NCI-H187 (cell line): ENCODE results near the gene SYNGR3.
A peak's percentile ranks its signal among the peaks of the same experiment; 100 is the strongest.
"Not testable (repeated sequence)": the region's sequence is repeated elsewhere in the genome, so short reads cannot be mapped to it uniquely, and the experiment has no call there.

Source experiments
- DNase-seq, 2 experiments: peaks; one replicate each; lab custom pipeline; 2025; lab: John Stamatoyannopoulos, UW

Gene SYNGR3, protein sequence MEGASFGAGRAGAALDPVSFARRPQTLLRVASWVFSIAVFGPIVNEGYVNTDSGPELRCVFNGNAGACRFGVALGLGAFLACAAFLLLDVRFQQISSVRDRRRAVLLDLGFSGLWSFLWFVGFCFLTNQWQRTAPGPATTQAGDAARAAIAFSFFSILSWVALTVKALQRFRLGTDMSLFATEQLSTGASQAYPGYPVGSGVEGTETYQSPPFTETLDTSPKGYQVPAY

DNA sequence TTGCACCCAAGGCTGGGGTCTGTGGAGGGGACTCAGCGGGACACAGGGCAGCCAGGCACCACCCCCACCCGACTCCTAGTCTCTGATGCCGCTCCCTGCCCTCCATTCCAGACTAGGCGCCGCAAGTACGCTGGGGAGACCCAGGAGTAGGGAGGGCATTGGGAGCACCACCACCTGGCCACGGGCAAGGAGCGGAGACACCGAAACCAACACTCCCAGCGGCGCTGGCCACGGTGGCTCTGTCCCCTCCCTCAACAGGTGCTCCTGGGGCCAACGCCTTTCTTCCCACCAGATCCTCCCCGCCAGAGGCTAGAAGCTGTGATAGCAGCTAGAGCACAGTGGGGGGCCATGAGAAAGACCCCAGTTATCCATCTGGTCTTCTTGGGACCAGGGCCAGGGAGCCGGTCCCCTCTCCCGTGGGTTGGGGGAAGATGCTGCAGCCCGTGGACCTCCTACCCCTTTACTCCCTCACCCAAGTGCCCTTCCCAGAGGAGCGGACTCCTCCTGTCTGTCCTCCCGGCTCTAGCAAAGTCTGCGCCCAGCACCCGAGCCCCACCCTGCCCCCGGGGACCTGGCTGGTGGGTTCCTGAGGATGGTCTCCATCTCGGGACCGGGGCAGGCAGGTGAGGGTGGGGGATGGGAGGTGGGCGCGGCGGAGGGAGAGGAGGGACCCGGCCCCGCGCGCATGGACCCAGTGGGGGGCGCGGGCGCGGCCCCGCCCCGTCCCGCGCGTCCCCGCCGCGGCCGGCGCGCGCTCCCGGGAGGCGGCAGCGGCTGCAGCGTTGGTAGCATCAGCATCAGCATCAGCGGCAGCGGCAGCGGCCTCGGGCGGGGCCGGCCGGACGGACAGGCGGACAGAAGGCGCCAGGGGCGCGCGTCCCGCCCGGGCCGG lies at the start of gene SYNGR3:
Gene SYNGR3, plus strand, starts transcription at position 762 of the 892 bp plus-strand sequence. CDS start 133 bp downstream, outside the sequence.
- peak; percentile 55 to 71 for DNase-seq

DNA sequence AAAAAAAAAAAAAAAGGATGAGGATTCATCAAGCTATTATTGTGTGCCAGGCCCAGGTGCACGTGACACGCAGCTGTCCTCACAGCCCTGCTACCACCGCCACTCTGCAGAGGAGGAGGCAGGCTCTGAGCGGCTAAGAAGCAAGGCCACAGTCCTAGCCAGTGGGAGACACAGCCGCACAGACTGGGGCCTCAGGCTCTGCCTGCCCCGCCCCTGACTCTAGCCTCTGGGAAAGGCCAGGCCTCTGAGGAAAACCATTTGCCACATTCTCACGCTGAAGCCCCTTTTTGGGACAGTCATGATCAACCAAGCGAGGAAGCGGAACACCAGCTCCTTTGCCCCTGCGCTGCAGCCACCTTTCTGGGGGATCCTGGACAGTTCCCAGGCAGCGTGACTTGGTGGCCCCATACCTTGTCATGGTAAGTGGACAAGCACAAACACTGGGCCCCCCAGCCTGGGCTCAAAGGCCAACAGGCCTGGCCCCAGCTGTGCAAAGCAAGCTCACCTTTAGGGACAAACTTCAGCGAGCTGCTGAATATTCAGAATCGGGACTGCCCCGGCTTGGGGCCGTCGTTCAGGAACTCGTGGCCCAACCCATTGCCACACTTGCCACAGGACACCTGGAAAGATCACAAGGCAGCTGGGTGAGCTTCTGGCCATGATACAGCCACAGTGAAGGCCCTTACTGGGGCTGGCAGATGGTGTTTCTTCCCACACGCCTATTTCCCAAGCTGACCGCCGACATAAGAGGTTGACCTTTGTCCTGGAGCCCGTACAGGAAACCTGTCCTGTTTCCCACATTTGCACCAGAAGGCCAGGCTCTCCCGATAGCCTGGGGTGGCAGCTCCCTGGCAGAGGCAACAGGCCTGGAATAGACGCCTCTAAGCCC lies 49.3 kb upstream of the SYNGR3 start:
- no peak for DNase-seq

DNA sequence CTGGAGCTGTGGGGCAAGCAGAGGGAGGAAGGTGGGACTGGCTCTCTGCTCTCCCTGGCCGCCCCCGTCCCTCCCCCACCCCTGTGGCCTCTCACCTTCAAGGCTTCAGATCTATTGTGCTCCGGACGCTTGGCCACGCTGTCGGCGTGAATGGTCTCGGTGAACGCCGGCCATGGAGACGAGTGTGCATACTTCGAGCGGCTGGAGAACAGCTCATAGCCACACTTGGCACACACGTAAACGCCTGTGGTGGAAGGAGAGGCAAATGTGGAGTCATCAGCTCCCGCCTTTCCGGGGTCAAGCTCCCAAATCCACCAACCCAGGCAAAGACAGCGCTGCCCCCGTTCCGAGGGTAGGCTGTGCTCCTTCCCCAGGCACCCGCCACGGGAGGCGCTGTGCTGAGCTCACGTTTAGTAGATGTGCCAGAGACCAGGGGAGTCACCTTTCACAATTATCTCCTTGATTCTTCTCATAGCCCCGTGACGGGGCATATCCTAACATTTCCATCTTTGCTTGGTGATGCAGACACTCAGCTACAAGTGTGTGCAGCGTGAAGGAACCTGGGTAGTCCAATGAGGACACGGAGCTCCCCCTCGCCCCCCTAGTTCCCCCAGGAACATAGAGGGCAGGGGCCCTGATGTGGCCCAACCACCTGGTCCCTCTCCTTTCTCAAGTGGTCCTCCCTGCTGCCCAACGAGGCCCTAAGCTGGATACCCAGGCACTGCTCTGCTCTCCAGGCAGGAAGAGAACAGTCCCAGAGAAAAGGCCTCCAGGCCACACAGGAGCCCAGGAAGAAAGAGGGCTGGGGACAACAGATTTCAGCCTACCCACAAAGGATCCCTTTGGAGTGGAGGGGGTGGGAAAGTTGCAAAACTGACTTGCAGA lies 48.4 kb upstream of the SYNGR3 start:
- DNase-seq, result no peak

DNA sequence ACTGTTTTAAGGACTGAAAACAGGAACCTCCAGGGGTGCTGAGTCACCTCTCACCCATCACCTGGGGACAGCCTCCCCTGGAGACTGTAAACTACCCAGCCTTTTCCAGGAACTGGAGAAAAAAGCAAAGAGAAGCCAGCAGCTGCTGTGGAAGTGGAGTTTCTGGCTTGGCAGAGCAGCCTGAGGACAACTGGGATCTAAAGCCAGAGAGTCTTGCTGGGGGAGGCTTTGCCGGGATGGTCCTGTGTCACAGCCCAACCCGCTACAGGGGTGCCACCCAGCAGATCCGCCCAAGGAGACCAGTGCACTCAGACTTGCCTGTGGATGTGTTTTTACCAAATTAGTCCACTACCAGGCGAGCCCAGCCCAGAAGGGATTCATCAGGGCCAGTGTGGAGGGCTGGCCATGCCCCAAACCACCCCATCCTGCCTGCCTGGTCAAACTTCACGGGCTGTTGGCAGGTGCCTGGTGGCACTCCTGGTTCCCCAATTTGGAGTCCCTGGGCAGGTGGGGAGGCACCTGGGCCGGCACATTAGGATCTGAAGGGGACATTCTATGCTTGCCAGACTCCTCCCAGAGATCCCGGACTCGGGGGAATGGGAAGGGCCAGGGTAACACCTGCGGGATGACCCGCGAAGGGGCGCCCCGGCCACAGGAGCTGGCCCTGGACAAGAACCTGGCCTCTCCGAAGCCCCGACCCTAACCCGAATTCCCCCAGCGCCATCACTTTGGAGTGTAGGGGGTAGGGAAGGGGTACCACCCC lies 47.5 kb upstream of the SYNGR3 start:
- no peak for DNase-seq

DNA sequence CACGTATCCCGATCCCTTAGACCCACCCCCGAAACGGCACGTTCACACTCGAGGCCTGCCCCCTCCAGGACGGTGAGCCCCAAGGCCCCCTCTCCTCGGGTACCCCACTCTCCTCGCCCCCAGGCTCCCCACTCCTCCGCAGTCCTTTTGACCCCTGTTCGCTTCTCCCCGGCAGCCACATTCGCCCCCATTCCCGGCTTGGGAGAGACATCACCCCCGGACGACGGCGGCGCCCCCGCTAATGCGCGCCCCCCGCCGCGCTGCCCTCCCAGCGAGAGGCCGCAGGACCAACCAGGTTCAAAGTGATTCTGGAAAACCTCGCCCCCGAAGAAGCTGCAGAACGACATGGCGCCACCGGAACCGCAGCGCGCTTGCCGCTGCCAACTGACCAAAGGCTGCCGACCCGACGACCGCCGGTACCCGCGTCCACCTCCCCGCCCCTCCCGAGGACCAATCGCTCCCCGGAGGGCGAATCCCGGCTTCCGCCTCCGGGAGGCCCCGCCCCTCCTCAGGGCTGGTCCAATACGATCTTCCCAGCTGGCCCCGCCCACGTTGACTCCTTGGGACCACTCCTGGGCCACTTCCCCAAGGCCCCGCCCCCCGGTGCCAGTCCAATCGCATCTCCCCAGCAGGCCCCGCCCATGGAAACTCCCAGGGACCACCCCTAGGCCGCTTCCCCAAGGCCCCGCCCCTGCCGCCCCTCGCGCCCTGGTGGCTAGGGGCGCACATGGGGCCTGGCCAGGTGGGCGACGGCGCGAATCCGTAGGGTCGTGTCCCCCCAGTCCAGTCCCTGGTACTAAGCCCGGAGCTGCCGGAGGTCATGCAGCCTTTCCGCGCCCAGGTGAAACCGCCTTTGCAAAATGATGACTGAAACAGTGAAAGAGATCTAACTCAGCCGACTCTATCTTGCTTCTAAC lies 46.7 kb upstream of the SYNGR3 start, which contains the start of gene MSRB1:
Gene MSRB1, minus strand, starts transcription at position 390 of the 917 bp plus-strand sequence. Its CDS starts 43 bp downstream, at position 347.
- DNase-seq, result peak; percentile 99 to 100

DNA sequence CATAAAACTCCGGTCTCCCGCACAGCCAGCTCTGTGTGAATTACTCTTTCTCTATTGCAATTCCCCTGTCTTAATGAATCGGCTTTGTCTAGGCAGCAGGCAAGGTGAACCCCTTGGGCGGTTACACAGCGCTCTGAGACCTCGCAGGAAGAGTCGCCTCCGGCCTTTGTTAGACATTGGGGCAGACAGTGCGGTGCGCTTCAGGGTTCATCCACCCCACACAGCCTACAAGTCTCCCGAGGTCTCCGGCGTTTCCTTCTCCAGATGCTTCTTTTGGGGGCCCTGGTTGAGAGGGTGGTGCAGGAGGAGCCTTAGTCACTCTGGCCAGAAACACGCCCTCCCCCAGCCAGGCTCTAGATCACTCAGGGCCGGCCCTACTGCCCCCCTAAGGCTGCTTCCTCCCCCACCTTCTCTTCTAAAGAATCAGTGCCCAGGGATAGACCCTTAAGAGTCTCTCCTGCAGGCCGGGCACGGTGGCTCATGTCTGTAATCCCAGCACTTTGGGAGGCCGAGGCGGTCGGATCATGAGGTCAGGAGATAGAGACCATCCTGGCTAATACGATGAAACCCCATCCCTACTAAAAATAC lies 45.1 kb upstream of the SYNGR3 start:
- DNase-seq, result no peak

DNA sequence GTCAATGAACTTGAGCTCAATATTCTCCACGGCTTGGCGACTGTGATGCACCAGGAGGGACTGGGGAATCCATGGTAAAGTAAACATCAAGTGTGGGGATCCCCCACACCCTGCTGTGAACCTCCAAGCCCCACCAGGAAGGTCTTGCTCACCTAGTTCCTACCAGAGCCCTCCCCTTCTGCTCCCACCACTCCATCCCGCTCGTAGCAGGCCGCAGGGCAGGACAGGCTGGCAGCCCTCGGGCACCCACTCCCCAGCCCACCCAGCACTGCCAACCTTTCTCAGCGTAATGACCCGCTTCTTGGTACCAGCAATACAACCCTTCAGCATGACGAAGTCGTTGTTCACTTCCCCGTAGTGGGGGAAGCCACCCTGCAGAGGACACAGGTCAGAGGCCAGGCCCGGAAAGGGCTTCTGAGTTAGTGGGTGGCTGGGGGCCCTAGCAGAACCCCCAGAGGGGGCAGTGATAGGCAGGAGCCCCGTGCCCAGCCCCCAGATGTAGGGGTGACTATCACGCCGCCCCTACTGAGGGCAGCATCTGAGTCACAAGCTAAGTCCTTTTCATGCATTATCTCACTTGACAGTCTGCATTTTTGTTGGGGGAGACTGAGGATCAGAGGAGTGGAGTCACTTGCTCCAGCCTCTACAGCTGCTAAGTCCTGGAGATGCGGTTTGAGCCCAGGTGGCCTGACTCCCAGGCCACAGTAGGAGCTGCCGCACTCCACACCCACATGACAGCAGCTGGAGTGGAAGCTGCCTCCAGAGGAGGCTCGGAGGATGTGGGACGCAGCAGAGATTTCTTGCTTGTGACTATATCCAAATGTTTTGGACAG lies 44.0 kb upstream of the SYNGR3 start:
- DNase-seq, result no peak

DNA sequence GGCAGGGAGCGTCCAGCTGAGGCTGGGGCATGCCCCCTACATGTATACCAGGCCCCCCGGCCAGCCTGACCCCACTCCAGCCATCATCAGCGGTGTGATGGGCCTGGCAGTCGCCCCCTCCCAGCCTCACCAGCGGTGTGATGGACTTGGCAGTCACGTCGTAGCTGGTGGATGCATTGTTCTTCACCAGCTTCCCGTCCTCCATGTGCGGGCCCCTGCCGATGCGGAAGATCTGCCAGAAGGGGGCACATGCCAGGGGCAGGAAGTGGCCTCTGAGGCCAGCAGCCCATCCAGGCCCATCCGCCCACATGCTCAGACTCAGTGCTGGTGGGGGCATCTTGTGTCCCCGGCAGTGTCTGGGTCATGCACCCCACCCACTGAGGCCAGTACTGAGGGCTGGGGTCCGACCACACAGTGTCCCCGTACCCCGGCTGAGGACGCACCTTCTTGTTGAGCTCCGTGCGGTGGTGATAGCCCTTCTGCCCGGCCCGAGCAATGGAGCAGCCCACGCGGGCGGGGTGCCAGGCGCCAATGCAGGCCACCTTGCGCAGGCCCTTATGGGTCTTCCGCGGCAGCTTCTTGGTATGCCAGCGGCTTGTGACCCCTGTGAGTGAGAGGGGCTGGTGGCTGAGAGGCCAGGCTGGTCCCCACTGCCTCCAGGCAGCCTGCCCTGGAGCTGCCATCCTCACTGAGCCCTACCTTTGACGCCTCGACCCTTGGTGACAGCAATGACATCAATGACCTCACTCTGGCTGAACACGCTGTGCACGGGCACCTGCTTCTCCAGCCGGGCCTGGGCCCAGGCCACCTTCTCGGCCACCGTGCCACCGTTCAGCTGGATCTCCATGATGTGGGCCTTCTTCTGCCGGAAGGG lies 43.0 kb upstream of the SYNGR3 start:
- no peak for DNase-seq

DNA sequence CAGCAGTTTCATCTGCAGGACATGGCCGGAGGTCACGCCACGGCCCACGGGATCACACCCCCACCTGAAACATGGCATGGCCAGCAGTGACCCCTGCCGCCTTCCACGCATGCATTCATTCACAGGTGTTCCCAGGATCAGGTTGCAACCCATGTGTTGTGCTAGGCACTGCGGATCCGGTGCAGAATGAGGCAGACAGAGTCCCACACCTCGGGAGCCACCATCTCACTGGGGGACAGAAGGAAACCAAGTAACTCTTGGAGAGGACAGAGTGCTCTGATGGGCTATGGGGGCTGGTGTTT lies 42.5 kb upstream of the SYNGR3 start:
- no peak for DNase-seq

DNA sequence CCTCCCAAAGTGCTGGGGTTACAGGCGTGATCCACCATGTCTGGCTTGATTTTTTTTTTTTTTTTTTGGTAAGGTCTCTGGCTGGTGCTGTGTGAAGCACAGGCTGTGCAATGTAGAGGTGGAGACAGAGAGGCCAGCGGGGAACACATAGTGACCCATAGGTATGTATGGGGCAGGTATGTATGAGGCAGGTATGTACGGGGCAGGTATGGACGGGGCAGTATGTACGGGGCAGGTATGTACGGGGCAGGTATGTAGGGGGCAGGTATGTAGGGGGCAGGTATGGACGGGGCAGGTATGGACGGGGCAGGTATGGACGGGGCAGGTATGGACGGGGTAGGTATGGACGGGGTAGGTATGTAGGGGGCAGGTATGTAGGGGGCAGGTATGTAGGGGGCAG lies 40.3 kb upstream of the SYNGR3 start:
- DNase-seq, result no peak

DNA sequence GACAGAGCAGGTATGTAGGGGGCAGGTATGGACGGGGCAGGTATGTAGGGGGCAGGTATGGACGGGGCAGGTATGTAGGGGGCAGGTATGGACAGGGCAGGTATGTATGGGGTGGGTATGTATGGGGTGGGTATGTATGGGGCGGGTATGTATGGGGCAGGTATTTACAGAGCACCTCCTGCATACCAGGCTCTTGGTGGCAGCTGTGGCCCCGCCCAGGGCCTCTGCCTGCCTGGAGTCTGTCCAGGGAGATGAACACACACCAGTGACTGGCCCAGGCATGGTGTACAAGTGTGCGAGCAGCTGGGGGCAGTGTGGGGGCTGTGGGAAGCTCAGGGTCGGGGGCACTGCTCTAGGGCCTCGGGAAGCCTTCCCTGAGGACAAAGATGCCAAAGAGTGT lies 39.7 kb upstream of the SYNGR3 start:
- no peak for DNase-seq

DNA sequence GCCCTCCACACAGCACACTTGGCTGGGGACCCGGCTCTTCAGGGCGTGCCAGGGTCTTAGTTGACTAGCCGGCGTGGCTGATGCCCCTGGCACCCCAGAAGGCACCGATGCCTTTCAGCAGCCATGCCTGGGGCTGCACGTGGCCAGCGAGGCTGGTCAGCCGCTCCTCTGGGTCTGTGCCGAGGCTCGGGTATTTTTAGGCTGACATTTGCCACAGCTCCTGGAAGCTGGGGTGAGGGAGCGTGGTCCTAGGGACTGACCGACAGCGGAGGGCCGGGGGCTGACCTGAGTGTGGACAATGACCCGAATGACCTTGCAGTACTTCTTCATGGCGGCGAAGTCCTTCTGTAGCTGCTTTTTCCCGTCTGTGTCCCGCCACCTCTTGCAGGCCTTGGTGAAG lies 39.2 kb upstream of the SYNGR3 start:
- DNase-seq, result no peak

DNA sequence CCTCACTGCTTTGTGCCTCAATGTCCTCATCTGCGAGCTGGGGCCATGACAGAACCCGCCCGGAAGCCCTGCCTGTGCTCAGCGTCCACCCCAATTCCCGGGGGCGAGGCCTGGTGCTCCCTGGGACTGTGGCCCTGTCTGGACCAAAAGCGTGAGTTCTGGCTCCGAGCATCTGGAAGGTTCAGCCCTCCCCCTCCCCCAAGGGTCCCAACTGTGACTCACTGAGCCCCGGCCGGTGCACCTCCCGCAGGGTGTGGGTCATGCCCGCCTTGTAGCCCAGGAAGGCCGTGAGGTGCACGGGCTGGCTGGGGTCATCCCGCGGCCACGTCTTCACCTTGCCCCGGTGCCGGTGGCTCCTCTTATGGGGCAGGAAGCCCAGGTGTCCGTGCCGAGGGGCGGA lies 36.0 kb upstream of the SYNGR3 start:
- no peak for DNase-seq

DNA sequence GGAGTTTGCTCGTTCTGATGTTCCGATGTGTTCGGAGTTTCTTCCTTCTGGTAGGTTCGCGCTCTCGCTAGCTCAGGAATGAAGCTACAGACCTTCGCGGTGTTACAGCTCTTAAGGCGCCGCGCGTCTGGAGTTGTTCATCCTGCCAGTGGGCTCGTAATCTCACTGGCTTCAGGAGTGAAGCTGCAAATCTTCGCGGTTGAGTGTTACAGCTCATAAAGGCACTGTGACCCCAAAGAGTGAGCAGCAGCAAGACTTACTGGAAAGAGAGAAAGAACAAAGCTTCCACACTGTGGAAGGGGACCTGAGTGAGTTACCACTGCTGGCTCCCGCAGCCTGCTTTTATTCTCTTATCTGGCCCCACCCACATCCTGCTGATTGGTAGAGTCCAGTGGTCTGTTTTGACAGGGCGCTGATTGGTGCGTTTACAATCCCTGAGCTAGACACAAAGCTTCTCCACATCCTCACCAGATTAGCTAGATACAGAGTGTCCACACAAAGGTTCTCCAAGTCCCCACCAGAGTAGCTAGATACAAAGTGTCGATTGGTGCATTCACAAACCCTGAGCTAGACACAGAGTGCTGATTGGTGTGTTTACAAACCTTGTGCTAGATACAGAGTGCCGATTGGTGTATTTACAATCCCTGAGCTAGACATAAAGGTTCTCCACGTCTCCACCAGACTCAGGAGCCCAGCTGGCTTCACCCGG lies 32.2 kb upstream of the SYNGR3 start:
- DNase-seq, result not testable (repeated sequence)

DNA sequence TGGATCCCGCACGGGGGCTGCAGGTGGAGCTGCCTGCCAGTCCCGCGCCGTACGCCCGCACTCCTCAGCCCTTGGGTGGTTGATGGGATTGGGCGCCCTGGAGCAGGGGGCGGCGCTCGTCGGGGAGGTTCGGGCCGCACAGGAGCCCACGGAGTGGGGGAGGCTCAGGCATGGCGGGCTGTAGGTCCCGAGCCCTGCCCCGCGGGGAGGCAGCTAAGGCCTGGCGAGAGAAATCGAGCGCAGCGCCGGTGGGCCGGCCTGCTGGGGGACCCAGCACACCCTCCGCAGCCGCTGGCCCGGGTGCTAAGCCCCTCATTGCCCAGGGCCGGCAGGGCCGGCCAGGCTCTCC lies 31.7 kb upstream of the SYNGR3 start:
- not testable (repeated sequence) for DNase-seq

DNA sequence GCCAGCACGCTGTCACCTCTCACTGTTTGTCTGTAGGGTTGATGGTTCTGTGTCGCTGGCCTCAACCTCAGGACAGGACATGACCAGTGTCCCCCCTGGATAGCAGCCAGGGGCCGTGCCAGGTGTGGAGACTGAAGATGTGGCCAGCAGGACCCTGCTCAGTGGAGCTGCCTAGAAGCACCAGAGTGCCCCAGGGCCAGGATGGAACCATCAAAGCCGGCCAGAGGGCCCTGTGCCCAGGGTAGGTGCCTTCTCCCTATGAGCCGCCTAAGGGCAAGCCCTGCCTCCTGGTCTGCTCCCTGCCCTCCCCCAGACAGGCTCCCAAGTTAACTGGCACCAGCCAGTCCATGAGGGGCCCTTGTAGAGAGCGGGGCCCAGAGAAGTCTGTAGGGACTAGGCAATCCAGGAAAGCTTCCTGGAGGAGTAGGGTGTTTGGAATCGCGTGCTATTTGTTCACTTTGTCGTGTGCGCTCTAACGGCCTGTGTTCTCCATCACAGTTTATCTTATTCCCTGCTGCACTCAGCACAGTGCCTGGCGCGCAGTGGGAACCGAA lies 31.0 kb upstream of the SYNGR3 start:
- DNase-seq, result no peak
